Activated naive CD8-positive, alpha-beta T cell treated with anti-CD3 and anti-CD28 coated beads, Interleukin-2, amount 50 U/mL, for 24 hours (primary cell): ENCODE measurements around the gene EXOC4.

Source experiments
- ATAC-seq: fragments of 150-1000 bp; cut with Tn5 transposase; one replicate; pipeline ENCODE4 v1.10.0; 2021
- DNase-seq: peaks from one replicate; pipeline ENCODE4 v3.0.0; 2021
- H3K27ac Mint-ChIP-seq: one replicate; pipeline ENCODE4 v1.8.0; 2021; ENCODE audit warnings: mild to moderate bottlenecking, mixed read lengths
- H3K27me3 Mint-ChIP-seq: one replicate; pipeline ENCODE4 v1.8.0; 2021; ENCODE audit warnings: mixed read lengths
- H3K36me3 Mint-ChIP-seq: one replicate; pipeline ENCODE4 v1.8.0; 2021; ENCODE audit warnings: low read depth, mixed read lengths
- H3K4me1 Mint-ChIP-seq: one replicate; pipeline ENCODE4 v1.8.0; 2021; ENCODE audit warnings: mixed read lengths
- H3K4me3 Mint-ChIP-seq: one replicate; pipeline ENCODE4 v1.8.0; 2021; ENCODE audit warnings: mild to moderate bottlenecking, moderate library complexity, mixed read lengths
- H3K9me3 Mint-ChIP-seq: one replicate; pipeline ENCODE4 v1.8.0; 2021; ENCODE audit warnings: mixed read lengths

Gene EXOC4

GRCh38 chr7:134048166-134048565 lies 795.3 kb downstream of the EXOC4 start:
- no peaks in the 10 kb centered on the region for H3K27me3 Mint-ChIP-seq
- peaks cover 15% of the 10 kb centered on the region for H3K36me3 Mint-ChIP-seq
- ATAC-seq, result no peak

GRCh38 chr7:134051020-134051419 lies 798.1 kb downstream of the EXOC4 start:
- ATAC-seq, result no peak
- Mint-ChIP-seq H3K36me3 (peaks cover 11% of the 10 kb centered on the region), H3K4me1 (no peaks in the 10 kb centered on the region), H3K9me3 (peaks cover 9% of the 10 kb centered on the region), H3K4me3 (no peak overlapping the region), H3K27me3 (no peaks in the 10 kb centered on the region), H3K27ac (no peak overlapping the region)
- DNase-seq, result no peak

More at GRCh38 chr7:134048166-134048565, 795.3 kb downstream of the EXOC4 start:
- DNase-seq, result no peak
- Mint-ChIP-seq H3K4me3 (no peak overlapping the region), H3K27ac (no peak overlapping the region), H3K9me3 (peaks cover 9% of the 10 kb centered on the region), H3K4me1 (no peaks in the 10 kb centered on the region)

- DNase-seq (no peak), ATAC-seq (no peak)
- Mint-ChIP-seq H3K36me3 (peaks cover 9% of the 10 kb centered on the region), H3K9me3 (no peaks in the 10 kb centered on the region), H3K4me1 (no peaks in the 10 kb centered on the region), H3K27ac (no peak overlapping the region), H3K4me3 (no peak overlapping the region), H3K27me3 (no peaks in the 10 kb centered on the region)
Measured at GRCh38 chr7:134056816-134057215, 803.9 kb downstream of the EXOC4 start.

GRCh38 chr7:134058521-134058920 lies 805.6 kb downstream of the EXOC4 start:
- DNase-seq, result no peak
- H3K27me3 Mint-ChIP-seq, result no peaks in the 10 kb centered on the region
- no peak overlapping the region for H3K4me3 Mint-ChIP-seq
- no peak for ATAC-seq
- H3K36me3 Mint-ChIP-seq, result peaks cover 14% of the 10 kb centered on the region
- H3K9me3 Mint-ChIP-seq, result no peaks in the 10 kb centered on the region
- no peaks in the 10 kb centered on the region for H3K4me1 Mint-ChIP-seq
- H3K27ac Mint-ChIP-seq, result no peak overlapping the region

GRCh38 chr7:134058980-134059379 lies 806.1 kb downstream of the EXOC4 start:
- no peak overlapping the region for H3K27ac Mint-ChIP-seq
- peaks cover 14% of the 10 kb centered on the region for H3K36me3 Mint-ChIP-seq
- no peak for DNase-seq
- H3K4me1 Mint-ChIP-seq, result no peaks in the 10 kb centered on the region
- H3K4me3 Mint-ChIP-seq, result no peak overlapping the region
- no peak for ATAC-seq
- H3K9me3 Mint-ChIP-seq, result no peaks in the 10 kb centered on the region
- no peaks in the 10 kb centered on the region for H3K27me3 Mint-ChIP-seq

- Mint-ChIP-seq H3K36me3 (peaks cover 12% of the 10 kb centered on the region), H3K9me3 (no peaks in the 10 kb centered on the region), H3K27me3 (no peaks in the 10 kb centered on the region), H3K4me1 (no peaks in the 10 kb centered on the region), H3K4me3 (no peak overlapping the region), H3K27ac (no peak overlapping the region)
- DNase-seq (no peak), ATAC-seq (no peak)
Measured at GRCh38 chr7:134059921-134060320, 807.0 kb downstream of the EXOC4 start.

GRCh38 chr7:134060874-134061273 lies 808.0 kb downstream of the EXOC4 start:
- Mint-ChIP-seq H3K9me3 (no peaks in the 10 kb centered on the region), H3K36me3 (peaks cover 15% of the 10 kb centered on the region), H3K27ac (no peak overlapping the region), H3K27me3 (no peaks in the 10 kb centered on the region), H3K4me1 (no peaks in the 10 kb centered on the region), H3K4me3 (no peak overlapping the region)
- DNase-seq (no peak), ATAC-seq (no peak)

- H3K27ac Mint-ChIP-seq, result no peak overlapping the region
- H3K36me3 Mint-ChIP-seq, result peaks cover 12% of the 10 kb centered on the region
- no peak for ATAC-seq
- H3K4me1 Mint-ChIP-seq, result no peaks in the 10 kb centered on the region
- DNase-seq, result no peak
- H3K4me3 Mint-ChIP-seq, result no peak overlapping the region
- H3K27me3 Mint-ChIP-seq, result no peaks in the 10 kb centered on the region
- H3K9me3 Mint-ChIP-seq, result no peaks in the 10 kb centered on the region
Measured at GRCh38 chr7:134062460-134062859, 809.6 kb downstream of the EXOC4 start.

GRCh38 chr7:134065415-134065814 lies 812.5 kb downstream of the EXOC4 start:
- H3K27me3 Mint-ChIP-seq, result no peaks in the 10 kb centered on the region
- H3K9me3 Mint-ChIP-seq, result no peaks in the 10 kb centered on the region
- H3K36me3 Mint-ChIP-seq, result peaks cover 15% of the 10 kb centered on the region
- H3K27ac Mint-ChIP-seq, result no peak overlapping the region
- ATAC-seq (no peak), DNase-seq (no peak)
- H3K4me1 Mint-ChIP-seq, result no peaks in the 10 kb centered on the region
- H3K4me3 Mint-ChIP-seq, result no peak overlapping the region

- ATAC-seq, result no peak
- Mint-ChIP-seq H3K27me3 (no peaks in the 10 kb centered on the region), H3K9me3 (no peaks in the 10 kb centered on the region), H3K4me1 (no peaks in the 10 kb centered on the region), H3K4me3 (no peak overlapping the region), H3K27ac (no peak overlapping the region), H3K36me3 (peaks cover 15% of the 10 kb centered on the region)
- DNase-seq, result no peak
Measured at GRCh38 chr7:134067164-134067563, 814.3 kb downstream of the EXOC4 start.

- H3K4me1 Mint-ChIP-seq, result no peaks in the 10 kb centered on the region
- H3K4me3 Mint-ChIP-seq, result no peak overlapping the region
- no peaks in the 10 kb centered on the region for H3K9me3 Mint-ChIP-seq
- H3K27ac Mint-ChIP-seq, result no peak overlapping the region
- H3K27me3 Mint-ChIP-seq, result no peaks in the 10 kb centered on the region
- DNase-seq, result no peak
- H3K36me3 Mint-ChIP-seq, result peaks cover 10% of the 10 kb centered on the region
- ATAC-seq, result no peak
Measured at GRCh38 chr7:134068670-134069069, 815.8 kb downstream of the EXOC4 start.

- ATAC-seq, result no peak
- peaks cover 13% of the 10 kb centered on the region for H3K36me3 Mint-ChIP-seq
- DNase-seq, result no peak
- H3K4me3 Mint-ChIP-seq, result no peak overlapping the region
- no peaks in the 10 kb centered on the region for H3K27me3 Mint-ChIP-seq
- no peaks in the 10 kb centered on the region for H3K4me1 Mint-ChIP-seq
- no peak overlapping the region for H3K27ac Mint-ChIP-seq
- no peaks in the 10 kb centered on the region for H3K9me3 Mint-ChIP-seq
Measured at GRCh38 chr7:134069187-134069586, 816.3 kb downstream of the EXOC4 start.

- Mint-ChIP-seq H3K27ac (no peak overlapping the region), H3K27me3 (no peaks in the 10 kb centered on the region), H3K4me3 (no peak overlapping the region), H3K36me3 (peaks cover 21% of the 10 kb centered on the region), H3K9me3 (peaks cover 12% of the 10 kb centered on the region), H3K4me1 (no peaks in the 10 kb centered on the region)
- ATAC-seq (no peak), DNase-seq (no peak)
Measured at GRCh38 chr7:134070673-134071072, 817.8 kb downstream of the EXOC4 start.

- Mint-ChIP-seq H3K9me3 (peaks cover 16% of the 10 kb centered on the region), H3K4me1 (no peaks in the 10 kb centered on the region), H3K36me3 (peaks cover 22% of the 10 kb centered on the region), H3K27me3 (no peaks in the 10 kb centered on the region), H3K4me3 (no peak overlapping the region), H3K27ac (no peak overlapping the region)
- DNase-seq (no peak), ATAC-seq (no peak)
Measured at GRCh38 chr7:134071355-134072331, 818.8 kb downstream of the EXOC4 start.

- DNase-seq (no peak), ATAC-seq (no peak)
- peaks cover 19% of the 10 kb centered on the region for H3K9me3 Mint-ChIP-seq
- peaks cover 24% of the 10 kb centered on the region for H3K36me3 Mint-ChIP-seq
- no peaks in the 10 kb centered on the region for H3K4me1 Mint-ChIP-seq
- no peaks in the 10 kb centered on the region for H3K27me3 Mint-ChIP-seq
- no peak overlapping the region for H3K4me3 Mint-ChIP-seq
- no peak overlapping the region for H3K27ac Mint-ChIP-seq
Measured at GRCh38 chr7:134073276-134073675, 820.4 kb downstream of the EXOC4 start.
